ENCODE results near the gene SLC8A1. TPM values are rescaled to one million over a fixed set of nuclear protein-coding genes. Genes with fewer than 3 reads are reported as not detected.

SLC8A1 gene
- total RNA-seq, 1 experiment from 2014 or later, result not detected

GRCh38 chr2:40271094-40271493 lies 180.8 kb downstream of the SLC8A1 start:
- BruUV-seq (replicated peaks), result no TSS peak
- intact Hi-C loops (cut with micrococcal nuclease; ENCODE audit: unreplicated experiment), result no loop called here
- H3K27ac ChIP-seq (ENCODE audit: low read depth, low read length, poor library complexity, severe bottlenecking), result no peak overlapping the region
- CTCF ChIA-PET, result no interaction called here
- no peaks in the 10 kb centered on the region for H3K9me3 ChIP-seq (ENCODE audit: low read depth, low read length, poor library complexity, severe bottlenecking)
- no peak for TF ChIP-seq CTCF (conservative IDR thresholded peaks at IDR 0.05; ENCODE audit: low read depth, low read length)
- TF ChIP-seq EZH2 (IDR thresholded peaks at IDR 0.05; ENCODE audit: borderline replicate concordance, low read depth, low read length, poor library complexity, severe bottlenecking), result no peak
- peaks cover 16% of the 10 kb centered on the region for H3K27me3 ChIP-seq (replicated peaks; ENCODE audit: insufficient read depth, low read depth, low read length, poor library complexity)
- H3K4me3 ChIP-seq (ENCODE audit: low read depth, low read length, poor library complexity, severe bottlenecking), result no peak overlapping the region
- no peaks in the 10 kb centered on the region for H3K36me3 ChIP-seq (ENCODE audit: insufficient read depth, low read length, poor library complexity, severe bottlenecking)
- DNase-seq (ENCODE audit: low spot score), result no peak
- POLR2A ChIA-PET (ENCODE audit: low non-redundant PET), result no interaction called here
- H3K4me1 ChIP-seq (ENCODE audit: insufficient read depth, low read length, poor library complexity, severe bottlenecking), result no peaks in the 10 kb centered on the region

GRCh38 chr2:40270372-40270771 lies 181.5 kb downstream of the SLC8A1 start:
- no TSS peak for BruUV-seq (replicated peaks)
- Histone ChIP-seq H3K4me3 (ENCODE audit: low read depth, low read length, poor library complexity, severe bottlenecking) (no peak overlapping the region), H3K36me3 (ENCODE audit: insufficient read depth, low read length, poor library complexity, severe bottlenecking) (no peaks in the 10 kb centered on the region), H3K27me3 (replicated peaks; ENCODE audit: insufficient read depth, low read depth, low read length, poor library complexity) (peaks cover 16% of the 10 kb centered on the region), H3K4me1 (ENCODE audit: insufficient read depth, low read length, poor library complexity, severe bottlenecking) (no peaks in the 10 kb centered on the region), H3K9me3 (ENCODE audit: low read depth, low read length, poor library complexity, severe bottlenecking) (no peaks in the 10 kb centered on the region), H3K27ac (ENCODE audit: low read depth, low read length, poor library complexity, severe bottlenecking) (no peak overlapping the region)
- TF ChIP-seq CTCF (conservative IDR thresholded peaks at IDR 0.05; ENCODE audit: low read depth, low read length) (no peak), EZH2 (IDR thresholded peaks at IDR 0.05; ENCODE audit: borderline replicate concordance, low read depth, low read length, poor library complexity, severe bottlenecking) (no peak)
- DNase-seq (ENCODE audit: low spot score), result no peak
- ChIA-PET CTCF (no interaction called here), POLR2A (ENCODE audit: low non-redundant PET) (no interaction called here)
- intact Hi-C loops (cut with micrococcal nuclease; ENCODE audit: unreplicated experiment), result no loop called here

GRCh38 chr2:40268566-40268965 lies 183.3 kb downstream of the SLC8A1 start:
- DNase-seq (ENCODE audit: low spot score), result no peak
- no TSS peak for BruUV-seq (replicated peaks)
- Histone ChIP-seq H3K9me3 (ENCODE audit: low read depth, low read length, poor library complexity, severe bottlenecking) (no peaks in the 10 kb centered on the region), H3K27me3 (replicated peaks; ENCODE audit: insufficient read depth, low read depth, low read length, poor library complexity) (peaks cover 10% of the 10 kb centered on the region), H3K27ac (ENCODE audit: low read depth, low read length, poor library complexity, severe bottlenecking) (no peak overlapping the region), H3K36me3 (ENCODE audit: insufficient read depth, low read length, poor library complexity, severe bottlenecking) (no peaks in the 10 kb centered on the region), H3K4me3 (ENCODE audit: low read depth, low read length, poor library complexity, severe bottlenecking) (no peak overlapping the region), H3K4me1 (ENCODE audit: insufficient read depth, low read length, poor library complexity, severe bottlenecking) (no peaks in the 10 kb centered on the region)
- intact Hi-C loops (cut with micrococcal nuclease; ENCODE audit: unreplicated experiment), result no loop called here
- no peak for TF ChIP-seq CTCF (conservative IDR thresholded peaks at IDR 0.05; ENCODE audit: low read depth, low read length)
- no peak for TF ChIP-seq EZH2 (IDR thresholded peaks at IDR 0.05; ENCODE audit: borderline replicate concordance, low read depth, low read length, poor library complexity, severe bottlenecking)
- POLR2A ChIA-PET (ENCODE audit: low non-redundant PET), result no interaction called here
- CTCF ChIA-PET, result no interaction called here
